A549 (cell line): ENCODE measurements around the gene ACBD4.

Experiments
- EP300 ChIP-seq, 2 experiments: fragments of >200 bp; sonication (Bioruptor Twin); formaldehyde crosslinking; IDR thresholded peaks; 2 replicates in 1 of 2; 3 replicates in 1 of 2; pipeline ENCODE4 v1.6.1; 2016 to 2017
- POLR2A ChIP-seq: IDR thresholded peaks from 2 replicates; pipeline ENCODE4 v1.6.1; 2012; ENCODE audit warnings: mild to moderate bottlenecking, low read length
- SREBF2 ChIP-seq: fragments of 450-650 bp; IDR thresholded peaks from 2 replicates; pipeline ENCODE4 v1.6.1; 2014; ENCODE audit warnings: mild to moderate bottlenecking, moderate library complexity
- TF ChIP-seq, protein P1 (sequence below): fragments of >200 bp; sonication (Bioruptor Twin); formaldehyde crosslinking; IDR thresholded peaks from 3 replicates; pipeline ENCODE4 v1.5.1; 2016
- TF ChIP-seq, protein P2 (sequence below): IDR thresholded peaks from 2 replicates; pipeline ENCODE4 v1.6.1; 2012; ENCODE audit warnings: low read depth, borderline replicate concordance
- TF ChIP-seq, protein P3 (sequence below): fragments of 250-450 bp; sonication (Bioruptor Pico); IDR thresholded peaks from 2 replicates; pipeline ENCODE4 v1.5.0; 2021; ENCODE audit warnings: mild to moderate bottlenecking, moderate library complexity, borderline replicate concordance

- no peak for TF ChIP-seq POLR2A
- TF ChIP-seq, protein P1, sequence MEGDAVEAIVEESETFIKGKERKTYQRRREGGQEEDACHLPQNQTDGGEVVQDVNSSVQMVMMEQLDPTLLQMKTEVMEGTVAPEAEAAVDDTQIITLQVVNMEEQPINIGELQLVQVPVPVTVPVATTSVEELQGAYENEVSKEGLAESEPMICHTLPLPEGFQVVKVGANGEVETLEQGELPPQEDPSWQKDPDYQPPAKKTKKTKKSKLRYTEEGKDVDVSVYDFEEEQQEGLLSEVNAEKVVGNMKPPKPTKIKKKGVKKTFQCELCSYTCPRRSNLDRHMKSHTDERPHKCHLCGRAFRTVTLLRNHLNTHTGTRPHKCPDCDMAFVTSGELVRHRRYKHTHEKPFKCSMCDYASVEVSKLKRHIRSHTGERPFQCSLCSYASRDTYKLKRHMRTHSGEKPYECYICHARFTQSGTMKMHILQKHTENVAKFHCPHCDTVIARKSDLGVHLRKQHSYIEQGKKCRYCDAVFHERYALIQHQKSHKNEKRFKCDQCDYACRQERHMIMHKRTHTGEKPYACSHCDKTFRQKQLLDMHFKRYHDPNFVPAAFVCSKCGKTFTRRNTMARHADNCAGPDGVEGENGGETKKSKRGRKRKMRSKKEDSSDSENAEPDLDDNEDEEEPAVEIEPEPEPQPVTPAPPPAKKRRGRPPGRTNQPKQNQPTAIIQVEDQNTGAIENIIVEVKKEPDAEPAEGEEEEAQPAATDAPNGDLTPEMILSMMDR, result no peak
- TF ChIP-seq EP300 (IDR thresholded peaks at IDR 0.05), result no peak
- TF ChIP-seq, protein P2, sequence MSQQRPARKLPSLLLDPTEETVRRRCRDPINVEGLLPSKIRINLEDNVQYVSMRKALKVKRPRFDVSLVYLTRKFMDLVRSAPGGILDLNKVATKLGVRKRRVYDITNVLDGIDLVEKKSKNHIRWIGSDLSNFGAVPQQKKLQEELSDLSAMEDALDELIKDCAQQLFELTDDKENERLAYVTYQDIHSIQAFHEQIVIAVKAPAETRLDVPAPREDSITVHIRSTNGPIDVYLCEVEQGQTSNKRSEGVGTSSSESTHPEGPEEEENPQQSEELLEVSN, result no peak
- TF ChIP-seq SREBF2, result no peak
- TF ChIP-seq, protein P3, sequence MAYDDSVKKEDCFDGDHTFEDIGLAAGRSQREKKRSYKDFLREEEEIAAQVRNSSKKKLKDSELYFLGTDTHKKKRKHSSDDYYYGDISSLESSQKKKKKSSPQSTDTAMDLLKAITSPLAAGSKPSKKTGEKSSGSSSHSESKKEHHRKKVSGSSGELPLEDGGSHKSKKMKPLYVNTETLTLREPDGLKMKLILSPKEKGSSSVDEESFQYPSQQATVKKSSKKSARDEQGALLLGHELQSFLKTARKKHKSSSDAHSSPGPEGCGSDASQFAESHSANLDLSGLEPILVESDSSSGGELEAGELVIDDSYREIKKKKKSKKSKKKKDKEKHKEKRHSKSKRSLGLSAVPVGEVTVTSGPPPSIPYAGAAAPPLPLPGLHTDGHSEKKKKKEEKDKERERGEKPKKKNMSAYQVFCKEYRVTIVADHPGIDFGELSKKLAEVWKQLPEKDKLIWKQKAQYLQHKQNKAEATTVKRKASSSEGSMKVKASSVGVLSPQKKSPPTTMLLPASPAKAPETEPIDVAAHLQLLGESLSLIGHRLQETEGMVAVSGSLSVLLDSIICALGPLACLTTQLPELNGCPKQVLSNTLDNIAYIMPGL (CRISPR knock-in tag), result no peak
These were observed 26.7 kb downstream of the ACBD4 start for GRCh38 chr17:45162025-45162687.
